CD4-positive, alpha-beta T cell treated with Interleukin-15 for 1 hour (primary cell): ENCODE data around the gene IER3.
A peak's percentile ranks its signal among the peaks of the same experiment; 100 is the strongest.
"Not testable (repeated sequence)": the region's sequence is repeated elsewhere in the genome, so short reads cannot be mapped to it uniquely, and the experiment has no call there.

ENCODE experiments used
- DNase-seq: peaks from one replicate; pipeline ENCODE4 v3.0.0-alpha.2; 2020

Gene IER3

DNA sequence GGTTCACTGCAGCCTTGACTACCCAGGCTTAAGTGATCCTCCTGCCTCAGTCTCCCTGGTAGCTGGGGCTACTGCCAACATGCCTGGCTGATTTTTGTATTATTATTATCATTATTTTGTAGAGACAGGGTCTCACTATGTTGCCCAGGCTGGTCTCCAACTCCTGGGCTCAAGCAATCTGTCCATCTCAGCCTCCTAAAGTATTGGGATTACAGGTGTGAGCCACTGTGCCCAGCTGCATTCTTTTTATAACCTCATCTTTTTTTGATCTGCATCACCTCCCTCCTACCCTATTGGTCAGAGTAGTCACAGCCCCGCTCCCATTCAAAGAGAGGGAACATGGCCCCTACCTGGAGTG lies 23.6 kb upstream of the IER3 start:
- no peak for DNase-seq

DNA sequence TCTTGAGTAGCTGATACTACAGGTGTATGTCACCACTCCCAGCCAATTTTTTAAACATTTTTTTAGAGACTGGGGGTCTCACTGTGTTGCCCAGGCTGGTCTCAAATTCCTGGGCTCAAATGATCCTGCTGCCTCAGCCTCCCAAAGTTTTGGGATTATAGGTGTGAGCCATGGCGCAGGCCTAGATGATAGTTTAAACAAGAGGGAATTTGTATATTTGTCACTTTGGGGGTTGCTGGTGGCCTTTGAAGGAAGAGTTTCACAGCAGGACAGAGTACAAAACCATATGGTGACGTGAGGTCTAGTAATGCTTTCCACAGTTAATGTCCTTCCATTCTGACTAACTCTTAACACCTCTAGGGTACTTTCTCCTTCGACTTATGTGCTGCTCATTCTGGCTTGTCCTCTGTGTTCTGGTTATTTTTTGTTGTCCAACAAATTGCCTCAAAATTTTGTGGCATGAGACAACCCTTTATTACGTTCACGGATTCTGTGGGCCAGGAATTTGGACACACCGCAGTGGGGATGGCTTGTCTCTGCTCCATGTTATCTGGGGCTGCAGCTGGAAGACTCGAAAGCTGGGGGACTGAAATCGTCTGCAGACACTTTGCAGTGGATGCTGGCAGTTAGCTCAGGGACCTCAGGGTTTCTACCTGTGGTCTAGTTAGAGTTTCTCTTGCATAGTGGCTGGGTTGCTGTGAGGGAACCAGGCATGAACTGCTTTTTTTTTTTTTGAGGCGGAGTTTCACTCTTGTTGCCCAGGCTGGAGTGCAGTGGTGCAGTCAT lies 23.0 kb upstream of the IER3 start:
- DNase-seq: no peak

DNA sequence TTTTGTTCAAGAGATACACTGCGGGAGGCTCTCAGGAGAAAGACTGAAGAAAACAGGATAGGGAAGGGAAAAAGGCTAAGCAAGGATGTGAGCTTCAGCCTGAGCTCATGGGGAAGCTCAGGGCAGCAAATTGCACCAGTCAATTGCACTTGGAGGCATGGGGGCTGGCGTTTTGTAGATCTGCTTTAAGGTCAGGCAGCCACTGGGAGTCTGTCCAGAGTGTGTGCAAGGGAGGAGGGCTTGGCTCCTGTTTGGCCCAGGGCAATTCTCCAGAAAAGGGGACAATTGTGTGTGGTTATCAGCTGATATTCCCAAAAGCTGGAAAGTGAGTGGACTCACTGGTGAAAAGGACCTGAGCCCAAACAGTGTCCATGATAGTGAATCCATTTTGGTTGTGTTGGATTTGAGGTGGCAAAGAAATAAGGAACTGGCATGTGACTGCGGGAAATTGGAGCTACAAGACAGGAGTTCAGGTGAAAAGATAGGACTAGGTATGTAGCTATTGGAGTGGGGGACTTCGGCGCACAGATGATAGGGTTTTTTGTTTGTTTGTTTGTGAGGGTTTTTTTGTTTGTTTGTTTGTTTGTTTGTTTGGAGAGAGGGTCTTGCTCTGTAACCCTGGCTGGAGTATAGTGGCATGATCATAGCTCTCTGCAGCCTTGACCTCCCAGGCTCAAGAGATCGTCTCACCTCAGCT lies 22.3 kb upstream of the IER3 start:
- DNase-seq: no peak

DNA sequence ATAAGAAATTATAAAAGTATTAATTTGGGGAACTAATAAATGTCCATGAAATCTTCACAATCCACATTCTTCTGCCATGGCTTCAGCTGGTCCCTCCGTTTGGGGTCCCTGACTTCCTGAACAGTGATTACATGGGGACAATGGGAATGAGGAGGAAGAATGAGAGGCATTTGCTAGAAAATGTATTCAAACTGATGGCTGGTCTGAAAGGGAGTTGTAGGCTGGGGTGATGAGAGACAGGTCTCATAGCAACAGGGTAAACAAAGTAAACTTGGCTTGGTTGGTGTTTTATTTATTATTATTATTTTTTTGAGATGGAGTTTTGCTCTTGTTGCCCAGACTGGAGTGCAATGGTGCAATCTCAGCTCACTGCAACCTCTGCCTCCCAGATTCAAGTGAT lies 21.1 kb upstream of the IER3 start:
- DNase-seq: not testable (repeated sequence)

DNA sequence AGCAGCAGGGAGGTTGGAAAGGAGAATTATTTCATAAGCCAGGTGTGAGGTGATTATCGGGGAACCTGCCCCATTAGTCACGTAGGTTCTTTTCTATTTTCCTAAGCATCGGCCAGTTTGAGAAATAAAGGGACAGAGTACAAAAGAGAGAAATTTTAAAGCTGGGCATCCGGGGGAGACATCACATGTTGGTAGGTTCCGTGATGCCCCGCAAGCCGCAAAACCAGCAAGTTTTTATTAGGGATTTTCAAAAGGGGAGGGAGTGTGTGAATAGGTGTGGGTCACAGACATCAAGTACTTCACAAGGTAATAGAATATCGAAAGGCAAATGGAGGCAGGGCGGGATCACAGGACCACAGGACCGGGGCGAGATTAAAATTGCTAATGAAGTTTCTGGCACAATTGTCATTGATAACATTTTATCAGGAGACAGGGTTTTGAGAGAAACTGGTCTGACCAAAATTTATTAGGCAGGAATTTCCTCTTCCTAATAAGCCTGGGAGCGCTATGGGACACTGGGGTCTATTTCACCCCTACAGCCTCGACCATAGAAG lies 20.2 kb upstream of the IER3 start:
- not testable (repeated sequence) for DNase-seq

DNA sequence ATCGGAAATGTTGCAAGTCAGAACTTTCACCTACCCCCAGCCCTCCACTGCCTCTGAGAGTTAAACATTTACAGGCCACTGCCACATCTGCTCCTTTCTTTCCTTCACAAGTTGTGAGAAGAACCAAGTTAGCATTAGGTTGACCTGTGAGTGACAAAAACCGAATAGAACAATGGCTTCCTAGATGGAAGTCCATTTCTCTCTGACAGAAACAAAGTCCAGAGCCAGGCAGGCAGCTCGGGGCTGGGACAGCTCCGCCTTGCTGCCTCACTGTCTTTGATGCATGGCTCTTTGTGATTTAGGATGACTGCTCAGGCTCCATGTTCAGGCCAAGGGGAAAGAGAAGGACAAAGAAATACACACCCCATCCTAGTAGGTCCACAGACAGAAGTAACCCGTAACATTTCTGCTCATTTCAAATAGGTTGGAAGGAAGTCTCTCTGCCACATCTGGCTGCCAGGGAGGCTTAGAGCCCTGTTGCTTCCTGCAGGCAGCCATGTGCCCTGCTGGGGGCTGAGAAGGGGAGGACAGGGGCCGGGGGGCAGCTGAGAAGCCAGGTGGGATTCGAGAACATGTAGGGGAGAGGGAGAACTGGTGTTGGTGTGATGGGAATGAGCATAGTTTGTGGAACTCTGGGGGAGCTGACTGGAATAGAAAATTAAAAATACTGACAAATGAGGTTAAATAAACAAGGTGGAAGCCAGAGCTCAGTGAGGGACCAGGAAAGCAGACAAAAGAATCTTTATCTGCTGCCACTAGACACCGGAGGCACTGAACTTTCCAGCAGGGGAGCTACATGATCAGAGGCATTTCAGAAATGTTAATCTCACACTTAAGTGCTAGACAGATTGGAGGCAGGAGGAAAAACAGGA lies 19.5 kb upstream of the IER3 start:
- DNase-seq: no peak

DNA sequence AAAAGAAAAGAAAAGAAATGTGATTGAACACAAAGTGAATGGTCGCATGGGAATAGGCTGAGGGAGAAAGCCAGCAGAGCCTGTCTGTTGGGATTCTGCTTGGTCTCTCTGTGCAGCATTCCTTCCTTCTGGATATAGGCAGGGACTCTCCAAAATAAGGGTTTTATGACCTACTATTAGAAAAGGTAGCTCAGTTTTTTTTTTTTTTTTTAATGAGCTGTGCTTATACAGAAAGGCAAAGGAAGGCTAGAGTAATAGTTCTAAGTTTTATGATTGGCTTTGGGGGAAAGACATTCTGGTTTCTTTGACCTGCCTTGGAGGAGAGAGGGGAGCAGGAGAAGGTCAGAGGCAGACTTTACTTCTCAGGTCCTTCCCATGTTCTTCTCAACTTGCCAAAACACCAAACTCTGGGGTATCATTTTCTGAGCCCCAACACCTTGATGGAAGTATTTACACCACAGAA lies 18.8 kb upstream of the IER3 start:
- no peak for DNase-seq

DNA sequence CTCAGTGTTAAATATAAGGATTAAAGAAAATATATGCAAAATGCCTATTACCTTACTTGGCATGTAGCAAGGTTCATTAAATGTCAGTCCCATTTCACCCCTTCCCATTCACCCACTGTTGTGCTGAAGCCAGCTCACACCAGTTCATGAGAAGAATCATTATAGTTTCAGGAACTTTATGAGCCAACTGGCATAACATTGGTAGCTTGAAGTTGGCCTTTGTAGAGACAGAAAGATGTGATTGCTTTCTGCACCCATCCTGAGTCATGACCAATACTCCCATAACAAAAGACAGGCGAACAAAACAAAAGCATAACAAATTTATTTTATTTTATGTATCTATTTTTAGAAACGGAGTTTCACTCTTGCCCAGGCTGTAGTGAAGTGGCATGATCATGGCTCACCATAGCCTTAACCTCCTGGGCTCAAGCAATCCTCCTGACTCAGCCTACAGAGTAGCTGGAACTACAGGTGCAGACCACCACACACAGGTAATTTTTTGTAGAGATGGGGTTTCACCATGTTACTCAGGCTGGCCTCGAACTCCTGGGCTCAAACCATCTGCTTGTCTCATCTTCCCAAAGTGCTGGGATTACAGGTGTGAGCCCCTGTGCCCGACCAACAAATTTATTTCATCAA lies 17.6 kb upstream of the IER3 start:
- no peak for DNase-seq

DNA sequence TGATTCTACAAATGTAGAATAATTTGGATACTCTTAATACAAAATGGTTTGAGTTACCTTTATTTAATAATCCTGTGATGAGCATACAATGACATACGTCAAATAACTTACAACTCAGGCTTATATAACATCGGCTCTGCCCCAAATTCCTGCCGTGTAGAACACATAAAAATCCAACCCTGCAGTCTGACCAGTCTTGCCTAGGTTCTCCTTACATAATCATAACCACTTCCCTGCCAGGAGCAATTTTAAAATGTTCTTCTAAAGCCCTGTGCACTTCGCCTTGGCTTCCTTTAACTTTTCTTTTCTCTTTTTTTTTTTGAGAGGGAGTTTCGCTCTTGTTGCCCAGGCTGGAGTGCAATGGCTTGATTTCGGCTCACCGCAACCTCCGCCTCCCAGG lies 16.2 kb upstream of the IER3 start:
- DNase-seq: no peak

DNA sequence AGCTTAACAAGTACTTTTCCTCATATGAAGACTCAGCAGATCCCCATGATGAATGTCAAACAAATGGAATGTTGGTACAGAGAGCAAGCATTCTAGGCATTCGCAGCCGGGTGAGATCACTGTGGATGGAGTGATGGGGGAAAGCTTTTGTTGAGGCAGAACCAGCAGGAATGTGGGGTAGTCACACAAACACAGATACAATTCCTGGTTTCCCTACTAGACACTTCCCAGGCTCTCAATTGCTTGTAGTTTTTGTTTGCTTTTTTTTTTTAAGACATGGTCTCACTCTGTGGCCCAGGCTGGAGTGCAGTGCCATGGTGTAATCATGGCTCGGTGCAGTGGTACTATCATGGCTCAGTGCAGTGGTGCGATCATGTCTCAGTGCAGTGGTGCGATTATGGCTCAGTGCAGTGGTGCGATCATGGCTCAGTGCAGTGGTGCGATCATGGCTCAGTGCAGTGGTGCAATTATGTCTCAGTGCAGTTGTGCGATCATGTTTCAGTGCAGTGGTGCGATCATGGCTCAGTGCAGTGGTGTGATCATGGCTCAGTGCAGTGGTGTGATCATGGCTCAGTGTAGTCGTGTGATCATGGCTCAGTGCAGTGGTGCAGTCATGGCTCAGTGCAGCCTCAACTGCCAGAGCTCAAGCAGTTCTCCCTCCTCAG lies 15.4 kb upstream of the IER3 start:
- DNase-seq: no peak

DNA sequence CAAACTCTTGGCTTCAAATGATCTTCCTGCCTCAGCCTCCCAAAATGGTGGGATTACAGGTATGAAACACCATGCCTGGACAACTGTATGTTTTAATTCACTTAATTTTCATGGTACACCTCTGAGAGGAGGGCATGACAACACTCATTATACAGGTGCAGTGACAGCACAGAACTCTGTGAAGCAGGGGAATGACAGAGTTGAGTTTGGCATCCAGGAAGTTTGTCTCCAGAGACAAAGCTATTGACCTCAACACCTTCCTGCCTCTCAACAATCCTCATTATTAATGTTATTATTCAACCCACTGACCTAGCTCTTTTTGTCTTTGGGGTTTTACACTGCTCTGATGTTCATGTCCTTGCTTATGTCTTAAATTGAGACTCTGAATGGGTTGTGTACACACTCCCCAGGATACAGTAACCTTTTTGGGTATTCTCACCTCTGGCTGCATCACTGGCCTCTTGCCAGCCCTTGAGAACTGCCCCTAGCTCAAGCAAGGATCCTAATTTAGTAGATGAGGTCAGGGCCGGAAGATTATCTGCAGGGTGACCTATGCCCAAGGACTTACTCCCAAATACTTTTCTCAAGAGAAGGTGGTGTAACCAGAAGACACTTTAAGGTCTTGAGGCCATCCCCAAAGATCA lies 13.0 kb upstream of the IER3 start:
- DNase-seq: no peak

DNA sequence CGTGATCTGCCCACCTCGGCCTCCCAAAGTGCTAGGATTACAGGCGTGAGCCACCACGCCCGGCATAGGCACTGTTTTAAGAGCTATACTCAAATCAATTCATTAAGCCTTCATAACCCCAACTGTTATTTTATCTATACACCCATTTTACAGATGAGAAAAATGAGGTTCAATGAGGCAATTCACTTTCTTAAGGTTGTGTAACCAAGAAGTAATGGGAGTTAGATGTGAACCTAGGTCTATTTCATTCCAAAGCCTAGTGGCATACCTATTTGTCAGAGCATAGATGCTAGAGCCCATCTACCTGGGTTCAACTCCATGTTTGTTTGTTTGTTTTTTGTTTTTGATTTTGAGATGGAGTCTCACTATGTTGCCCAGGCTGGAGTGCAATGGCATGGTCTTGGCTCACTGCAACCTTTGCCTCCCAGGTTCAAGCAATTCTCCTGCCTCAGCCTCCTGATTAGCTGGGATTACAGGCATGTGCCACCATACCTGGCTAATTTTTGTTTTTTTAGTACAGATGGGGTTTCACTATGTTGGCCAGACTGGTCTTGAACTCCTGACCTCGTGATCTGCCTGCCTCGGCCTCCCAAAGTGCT lies 12.2 kb upstream of the IER3 start:
- DNase-seq: not testable (repeated sequence)

DNA sequence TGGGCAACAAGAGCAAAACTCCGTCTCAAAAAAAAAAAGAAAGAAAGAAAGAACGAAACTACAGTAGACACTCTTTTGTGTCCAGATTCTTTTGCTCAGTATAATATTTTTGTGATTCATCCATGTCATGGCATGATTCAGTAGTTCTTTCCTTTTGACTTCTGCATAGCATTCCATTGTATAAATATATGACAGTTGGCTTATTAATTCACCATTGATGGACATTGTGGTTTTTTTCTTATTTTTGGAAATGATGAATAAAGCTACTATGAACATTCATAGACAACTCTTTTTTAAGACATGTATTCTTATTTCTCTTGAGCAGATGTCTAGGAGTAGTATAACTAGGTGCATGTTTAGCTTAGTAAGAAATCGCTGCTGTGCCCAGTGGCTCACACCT lies 10.3 kb upstream of the IER3 start:
- DNase-seq: no peak

DNA sequence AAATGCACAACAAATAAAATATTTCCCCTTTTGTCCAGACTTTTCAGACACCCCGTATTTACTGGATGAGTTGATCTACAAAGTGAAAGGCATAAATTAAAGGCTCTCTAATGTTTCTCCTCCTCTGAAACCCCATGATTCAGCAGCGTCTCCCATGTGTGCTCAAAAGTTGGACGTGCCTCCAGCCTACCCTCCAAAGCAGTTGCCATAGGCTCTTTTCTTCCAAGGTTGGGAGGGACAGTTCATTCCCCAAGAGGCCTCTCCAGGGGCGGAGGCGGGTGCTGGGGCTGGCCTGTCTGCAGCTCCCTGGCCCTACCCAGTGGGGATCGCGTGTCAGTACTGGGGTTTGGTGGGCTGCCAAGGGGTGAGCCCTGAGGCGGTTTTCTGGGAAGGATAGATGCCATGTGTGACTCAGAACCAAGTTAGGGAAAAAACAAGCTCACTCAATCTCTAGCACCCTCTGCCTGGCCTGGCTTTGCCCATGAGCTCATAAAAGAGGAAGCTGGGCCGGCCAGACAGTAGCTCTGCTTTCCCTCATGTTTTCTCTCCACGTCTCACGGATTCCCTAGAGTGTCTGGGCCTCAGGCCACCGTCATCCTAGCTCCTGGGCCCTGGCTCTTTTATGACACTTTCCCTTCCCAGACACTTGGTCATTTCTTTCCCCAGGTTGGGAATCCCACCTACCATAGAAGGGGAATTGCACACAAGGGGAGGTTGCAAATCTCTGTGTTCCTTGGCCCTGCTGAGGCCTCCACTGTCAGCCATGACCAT lies 8.0 kb upstream of the IER3 start:
- peak; percentile 59 for DNase-seq

DNA sequence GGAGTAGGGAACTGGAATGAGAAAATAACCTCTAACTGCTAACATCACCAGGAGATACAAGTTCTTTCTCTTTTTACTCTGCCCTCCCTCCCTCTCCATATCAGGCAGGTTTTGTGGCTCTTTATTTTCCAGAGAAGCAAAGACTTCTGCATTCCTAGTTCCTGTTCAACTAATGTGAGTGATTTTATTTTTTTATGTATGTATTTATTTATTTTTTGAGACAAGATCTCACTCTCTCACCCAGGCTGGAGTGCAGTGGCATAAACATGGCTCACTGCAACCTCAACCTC lies 6.0 kb upstream of the IER3 start:
- no peak for DNase-seq

DNA sequence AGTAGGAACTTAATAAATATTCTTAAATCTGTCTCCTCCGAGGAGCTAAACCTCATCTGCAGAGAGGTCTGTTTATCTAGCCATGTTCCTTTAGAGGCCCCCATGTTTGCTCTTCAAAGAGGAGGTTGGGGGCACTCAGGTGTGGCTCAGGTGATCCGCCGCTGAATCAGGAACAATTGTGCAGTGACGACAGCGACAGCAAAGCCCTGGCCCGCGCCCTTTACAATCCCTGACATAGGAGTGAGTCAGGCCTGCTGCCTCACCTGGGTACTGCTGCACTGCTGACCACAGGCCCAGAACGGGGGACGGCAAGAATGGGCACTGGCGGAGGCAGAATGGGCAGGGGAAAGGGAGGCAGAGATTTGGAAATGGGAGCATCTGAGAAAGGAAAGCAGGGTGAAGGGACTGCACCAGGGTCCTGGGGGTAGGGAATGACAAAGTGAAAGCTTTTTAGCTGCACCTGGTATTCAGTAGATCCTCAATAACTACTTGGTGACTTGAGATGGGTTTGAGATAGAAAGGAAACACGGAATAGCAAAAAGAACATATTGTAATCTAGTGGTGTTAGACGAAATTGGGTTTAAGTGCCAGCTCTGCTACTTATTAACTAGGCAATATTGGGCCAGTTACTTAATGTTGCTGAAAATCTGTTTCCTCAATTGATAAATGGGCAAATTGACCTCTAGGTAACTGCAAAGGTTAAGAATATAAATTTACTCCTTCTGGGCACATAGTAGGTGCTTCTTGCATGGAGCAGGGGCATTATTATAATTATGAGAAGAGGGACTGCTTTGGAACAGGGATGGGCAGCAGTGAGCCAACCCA lies 5.4 kb upstream of the IER3 start:
- DNase-seq: no peak

DNA sequence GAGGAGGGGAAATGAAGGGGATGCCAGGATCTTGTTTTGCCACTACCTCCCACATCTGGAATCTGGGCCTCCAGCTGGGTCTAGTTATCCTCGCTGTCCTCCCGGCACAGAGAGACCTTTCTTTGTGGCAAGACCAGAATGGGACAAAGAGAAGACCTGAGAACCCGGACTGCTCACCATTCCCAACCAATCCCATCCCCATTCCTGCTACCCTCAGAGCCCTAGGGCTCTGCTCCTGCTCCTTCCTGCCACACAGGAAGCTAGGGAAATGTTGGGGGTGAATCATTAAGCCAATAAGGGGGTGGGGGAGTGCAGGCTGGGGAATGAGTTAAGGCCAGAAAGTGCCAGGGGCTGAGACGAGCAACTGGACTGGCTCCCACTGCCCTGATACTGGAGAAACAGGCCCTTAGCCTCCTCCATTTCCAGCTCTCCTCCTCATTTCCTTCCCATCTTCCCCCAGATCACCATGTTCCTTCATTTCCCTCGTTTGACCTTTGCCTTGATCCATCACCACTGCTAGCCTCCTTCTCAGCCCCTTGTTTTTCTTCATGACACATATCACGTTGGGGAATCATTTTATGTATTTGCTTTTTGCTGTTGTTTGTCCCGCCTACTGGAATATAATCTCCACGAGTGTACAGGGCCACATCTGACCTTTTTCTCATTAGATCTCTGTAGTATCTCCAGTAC lies 4.6 kb upstream of the IER3 start:
- no peak for DNase-seq

DNA sequence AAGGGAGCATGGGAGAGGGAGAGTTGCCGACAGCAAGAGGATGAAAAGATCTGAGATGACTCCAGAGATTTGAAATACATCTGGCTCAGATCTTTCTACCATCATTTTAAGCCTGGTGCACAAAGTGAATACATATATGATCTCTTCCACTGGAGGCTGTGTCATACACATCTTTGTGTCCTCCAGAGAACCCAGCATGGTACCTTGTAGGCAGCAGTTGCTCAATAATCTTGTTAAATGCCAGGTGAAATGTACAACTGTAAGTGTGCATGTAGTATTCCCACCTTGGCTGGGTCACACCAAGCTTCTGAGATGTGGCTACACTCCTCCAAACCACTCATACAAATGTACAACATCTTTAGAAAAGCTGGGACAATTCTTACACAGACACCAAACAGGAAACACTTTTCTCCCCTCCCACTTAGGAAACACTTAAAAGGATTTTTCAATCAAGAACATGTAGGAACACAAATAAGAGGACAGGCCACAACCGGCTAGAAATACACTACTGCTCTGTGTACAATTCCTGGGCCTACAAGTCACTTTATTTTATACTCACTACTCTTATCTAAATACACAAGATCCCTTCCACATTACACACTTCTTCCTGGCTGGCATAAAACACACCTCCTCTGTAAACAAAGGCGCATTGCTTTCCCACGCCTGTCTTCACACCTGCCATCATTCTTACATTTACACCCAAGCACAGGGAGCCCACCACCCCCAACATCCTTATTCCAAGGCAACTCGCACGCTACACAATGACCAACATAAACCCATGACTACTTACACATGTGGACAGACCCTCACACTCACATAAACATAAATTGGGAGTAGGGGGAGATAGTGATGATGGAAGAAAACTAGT lies 3.8 kb upstream of the IER3 start:
- no peak for DNase-seq
